H1 (cell line): ENCODE measurements around the gene BROX. TPM values are rescaled to one million over a fixed set of nuclear protein-coding genes. Genes with fewer than 3 reads are reported as not detected.
A peak's percentile ranks its signal among the peaks of the same experiment; 100 is the strongest.

ENCODE experiments used
- CTCF ChIA-PET: fragments of 300-600 bp; sonication (Branson Sonifier 250); formaldehyde crosslinking; loops from one replicate; lab custom pipeline; 2021; ENCODE audit not compliant: partially characterized antibody; lab: Charles Lee
- POLR2A ChIA-PET: fragments of 300-600 bp; sonication (Branson Sonifier 250); formaldehyde crosslinking; loops from one replicate; lab custom pipeline; 2021; ENCODE audit warnings: inconsistent platforms; ENCODE audit not compliant: partially characterized antibody; lab: Charles Lee
- DNase-seq, 2 experiments: peaks; one replicate each; pipeline versions ENCODE4 v3.0.0 to v3.0.0-alpha.2; 2010 to 2022; ENCODE audit warnings: low spot score in 2 of 2, low read depth in 1 of 2, mixed read lengths in 1 of 2
- FAIRE-seq: peaks from 2 replicates; lab custom pipeline; 2011; peaks lifted over from hg19 to GRCh38; lab: Jason Lieb, UNC
- H2AFZ ChIP-seq: 2 replicates; pipeline ENCODE4 v1.8.1; 2012; ENCODE audit warnings: low read length, inconsistent platforms
- H2AK5ac ChIP-seq: 2 replicates; pipeline ENCODE4 v1.6.1; 2013; ENCODE audit warnings: low read depth, low read length
- H2BK120ac ChIP-seq: replicated peaks from 2 replicates; pipeline ENCODE3; 2013; ENCODE audit warnings: low read depth, low read length, inconsistent platforms
- H2BK12ac ChIP-seq: 2 replicates; pipeline ENCODE4 v1.6.1; 2013; ENCODE audit warnings: low read depth, low read length
- H2BK15ac ChIP-seq: 2 replicates; pipeline ENCODE4 v1.6.1; 2013; ENCODE audit warnings: low read length
- H2BK20ac ChIP-seq: 2 replicates; pipeline ENCODE4 v1.6.1; 2013; ENCODE audit warnings: low read length
- H2BK5ac ChIP-seq: 2 replicates; pipeline ENCODE4 v1.6.1; 2013; ENCODE audit warnings: low read depth, low read length
- H3K14ac ChIP-seq: 2 replicates; pipeline ENCODE4 v1.6.1; 2013; ENCODE audit warnings: inconsistent platforms; ENCODE audit not compliant: insufficient read length
- H3K18ac ChIP-seq: 2 replicates; pipeline ENCODE4 v1.6.1; 2013; ENCODE audit warnings: low read length; ENCODE audit errors: extremely low read depth
- H3K23ac ChIP-seq: 2 replicates; pipeline ENCODE4 v1.6.1; 2013; ENCODE audit warnings: inconsistent platforms; ENCODE audit not compliant: insufficient read length
- H3K23me2 ChIP-seq: 2 replicates; pipeline ENCODE4 v1.6.1; 2013; ENCODE audit warnings: low read depth, low read length
- H3K27ac ChIP-seq: 2 replicates; pipeline ENCODE4 v1.6.1; 2011; ENCODE audit warnings: low read depth, low read length, inconsistent platforms
- H3K27me3 ChIP-seq, 4 experiments: replicated peaks in 1 of 4; 1 replicate in 1 of 4; 2 replicates in 3 of 4; pipeline versions ENCODE4 v1.6.1 to v1.8.1; 2011 to 2013; ENCODE audit warnings: low read length in 3 of 4, mild to moderate bottlenecking in 3 of 4, inconsistent platforms in 2 of 4, mixed read lengths in 2 of 4, moderate library complexity in 1 of 4; ENCODE audit not compliant: control insufficient read depth in 3 of 4, insufficient read depth in 3 of 4; ENCODE audit errors: extremely low read depth in 1 of 4
- H3K36me3 ChIP-seq, 4 experiments: 2 replicates each; pipeline versions ENCODE4 v1.6.1 to v1.8.1; 2011 to 2013; ENCODE audit warnings: mild to moderate bottlenecking in 4 of 4, low read length in 3 of 4, moderate library complexity in 2 of 4, control low read depth in 1 of 4, inconsistent platforms in 1 of 4; ENCODE audit not compliant: insufficient read depth in 4 of 4, control insufficient read depth in 2 of 4
- H3K4ac ChIP-seq: replicated peaks from 2 replicates; pipeline ENCODE3; 2013; ENCODE audit warnings: low read length, low read depth, mixed read lengths, inconsistent platforms; ENCODE audit not compliant: insufficient read length
- H3K4me1 ChIP-seq, 4 experiments: replicated peaks in 1 of 4; 1 replicate in 1 of 4; 2 replicates in 3 of 4; pipeline versions ENCODE4 v1.6.1 to v1.8.1; 2011 to 2013; ENCODE audit warnings: low read length in 3 of 4, inconsistent platforms in 2 of 4, mixed read lengths in 1 of 4; ENCODE audit not compliant: insufficient read depth in 4 of 4, control insufficient read depth in 3 of 4
- H3K4me2 ChIP-seq, 2 experiments: 2 replicates each; pipeline versions ENCODE4 v1.6.1 to v1.8.1; 2011 to 2013; ENCODE audit warnings: low read depth in 2 of 2, low read length in 2 of 2, control low read depth in 1 of 2, inconsistent platforms in 1 of 2, mild to moderate bottlenecking in 1 of 2; ENCODE audit not compliant: insufficient read depth in 1 of 2
- H3K4me3 ChIP-seq, 4 experiments: fragments of 200-600, 300-600 bp in 1 of 4; sonication (generic), shearing (Covaris generic), sonication (Bioruptor Twin) in 1 of 4; 2 replicates each; pipeline versions ENCODE4 v1.5.1 to v1.8.1; 2011 to 2016; ENCODE audit warnings: low read length in 4 of 4, low read depth in 3 of 4, control low read depth in 2 of 4, inconsistent platforms in 2 of 4, mild to moderate bottlenecking in 2 of 4, mixed read lengths in 1 of 4, moderate library complexity in 1 of 4; ENCODE audit not compliant: insufficient read depth in 2 of 4; ENCODE audit errors: extremely low read depth in 1 of 4
- H3K56ac ChIP-seq: replicated peaks from 2 replicates; pipeline ENCODE3; 2013; ENCODE audit warnings: low read depth, mild to moderate bottlenecking, mixed read lengths, low read length, inconsistent platforms; ENCODE audit not compliant: insufficient read length
- H3K79me1 ChIP-seq: 2 replicates; pipeline ENCODE4 v1.6.1; 2013; ENCODE audit warnings: low read depth, low read length, control low read depth
- H3K79me2 ChIP-seq, 2 experiments: 2 replicates each; pipeline versions ENCODE4 v1.6.1 to v1.8.1; 2012 to 2013; ENCODE audit warnings: low read length in 2 of 2, mild to moderate bottlenecking in 2 of 2, inconsistent platforms in 1 of 2; ENCODE audit not compliant: insufficient read depth in 2 of 2, control insufficient read depth in 1 of 2
- H3K9ac ChIP-seq, 4 experiments: replicated peaks in 1 of 4; 1 replicate in 1 of 4; 2 replicates in 3 of 4; pipeline versions ENCODE4 v1.6.1 to v1.8.1; 2011 to 2013; ENCODE audit warnings: low read depth in 3 of 4, low read length in 3 of 4, control low read depth in 2 of 4, mild to moderate bottlenecking in 2 of 4, moderate library complexity in 2 of 4, inconsistent platforms in 1 of 4; ENCODE audit errors: extremely low read depth in 1 of 4
- H3K9me3 ChIP-seq, 2 experiments: 2 replicates each; pipeline versions ENCODE4 v1.6.1 to v1.8.1; 2012 to 2013; ENCODE audit warnings: mild to moderate bottlenecking in 2 of 2, moderate library complexity in 2 of 2, control low read depth in 1 of 2, inconsistent platforms in 1 of 2, low read depth in 1 of 2, low read length in 1 of 2, mixed read lengths in 1 of 2; ENCODE audit not compliant: insufficient read depth in 2 of 2
- H4K20me1 ChIP-seq, 2 experiments: replicated peaks in 1 of 2; 2 replicates each; pipeline versions ENCODE3 to v1.8.1; 2011 to 2013; ENCODE audit warnings: inconsistent platforms in 2 of 2, low read length in 2 of 2, mild to moderate bottlenecking in 1 of 2; ENCODE audit not compliant: insufficient read depth in 2 of 2, control insufficient read depth in 1 of 2
- H4K5ac ChIP-seq: 2 replicates; pipeline ENCODE4 v1.6.1; 2013; ENCODE audit warnings: low read length, low read depth, mixed read lengths, inconsistent platforms; ENCODE audit not compliant: insufficient read length
- H4K8ac ChIP-seq: 2 replicates; pipeline ENCODE4 v1.8.0; 2013; ENCODE audit warnings: mild to moderate bottlenecking, moderate library complexity, low read length, inconsistent platforms; ENCODE audit not compliant: insufficient read depth; ENCODE audit errors: extremely low read depth
- H4K91ac ChIP-seq: replicated peaks from 2 replicates; pipeline ENCODE3; 2013; ENCODE audit warnings: low read length, mixed read lengths, inconsistent platforms; ENCODE audit not compliant: insufficient read length
- ATF3 ChIP-seq: IDR thresholded peaks from 2 replicates; pipeline ENCODE4 v1.6.1; 2011; ENCODE audit warnings: low read depth, mild to moderate bottlenecking, low read length; ENCODE audit not compliant: insufficient read depth
- BCL11A ChIP-seq, 2 experiments: IDR thresholded peaks; one replicate each; pipeline ENCODE4 v1.6.1; 2011; ENCODE audit warnings: low read depth in 2 of 2, low read length in 2 of 2, mild to moderate bottlenecking in 2 of 2
- HDAC2 ChIP-seq, 2 experiments: fragments of 300-600 bp in 1 of 2; sonication (generic) in 1 of 2; IDR thresholded peaks; 2 replicates each; pipeline ENCODE4 v1.6.1; 2011 to 2012; ENCODE audit warnings: low read depth in 2 of 2, low read length in 2 of 2, mild to moderate bottlenecking in 2 of 2, moderate library complexity in 2 of 2, borderline replicate concordance in 1 of 2, inconsistent platforms in 1 of 2
- JUN ChIP-seq: IDR thresholded peaks from 2 replicates; pipeline ENCODE4 v1.6.1; 2011; ENCODE audit warnings: low read depth, mild to moderate bottlenecking, improper control_type of control experiment, low read length
- JUND ChIP-seq: IDR thresholded peaks from 2 replicates; pipeline ENCODE4 v1.6.1; 2011; ENCODE audit warnings: mild to moderate bottlenecking, improper control_type of control experiment, low read length
- KDM4A ChIP-seq: IDR thresholded peaks from one replicate; pipeline ENCODE4 v1.7.1; 2012; ENCODE audit warnings: low read depth, mild to moderate bottlenecking, moderate library complexity, low read length, inconsistent platforms; ENCODE audit not compliant: severe bottlenecking
- MAX ChIP-seq: IDR thresholded peaks from 2 replicates; pipeline ENCODE4 v1.6.1; 2012; ENCODE audit warnings: inconsistent platforms
- NANOG ChIP-seq: IDR thresholded peaks from 2 replicates; pipeline ENCODE4 v1.6.1; 2011; ENCODE audit warnings: low read length, low read depth, mild to moderate bottlenecking, inconsistent platforms; ENCODE audit not compliant: insufficient read depth, poor library complexity, severe bottlenecking
- PHF8 ChIP-seq: fragments of 200-600 bp; sonication (generic); conservative IDR thresholded peaks from 2 replicates; pipeline ENCODE4 v1.7.1; 2012; ENCODE audit warnings: low read depth, mild to moderate bottlenecking, inconsistent platforms, low read length, moderate library complexity
- TAF7 ChIP-seq: optimal IDR thresholded peaks from 2 replicates; pipeline ENCODE3; 2011; ENCODE audit warnings: low read depth, mild to moderate bottlenecking, inconsistent platforms, low read length, moderate library complexity, borderline replicate concordance
- TEAD4 ChIP-seq: IDR thresholded peaks from 2 replicates; pipeline ENCODE4 v1.6.1; 2012; ENCODE audit warnings: low read depth, low read length, inconsistent platforms, mixed read lengths
- YY1 ChIP-seq: IDR thresholded peaks from 2 replicates; pipeline ENCODE4 v1.6.1; 2011; ENCODE audit warnings: low read depth, mild to moderate bottlenecking, low read length
- WGBS, 2 experiments: shearing (Covaris generic) in 1 of 2; methylation state at CpG; one replicate each; pipeline versions ENCODE4 v1.1.6 to v1.1.7; 2013 to 2015; ENCODE audit warnings: low lambda C conversion rate in 2 of 2, mixed read lengths in 2 of 2, inconsistent platforms in 1 of 2, low coverage in 1 of 2, missing lambda C conversion rate in 1 of 2; ENCODE audit not compliant: insufficient replicate concordance in 2 of 2, insufficient coverage in 1 of 2, insufficient read length in 1 of 2; ENCODE audit errors: extremely low coverage in 1 of 2, missing lambda C conversion rate in 1 of 2; 5-methylcytosine and 5-hydroxymethylcytosine counted together
- polyA plus RNA-seq, 7 experiments: library from polyadenylated mRNA; depleted of rRNA in 3 of 7; stranded (reverse) in 5 of 7; unstranded in 2 of 7; fragments of >200 nt in 5 of 7; fragments of 200-250 nt in 2 of 7; gene quantifications; 1 replicate in 5 of 7; 2 replicates in 1 of 7; 4 replicates in 1 of 7; pipeline versions ENCODE4 v1.2.1 to v1.2.3, GENCODE V29; 2011 to 2013; ENCODE audit warnings: missing spikeins in 2 of 7, mixed read lengths in 2 of 7
- total RNA-seq: library from RNA; stranded (reverse); fragmentation: NEBNext Ultra II Directional; extraction: Animal tissue kit (Norgen Biotek cat#: 25700); gene quantifications from 2 replicates; pipeline ENCODE4 v1.2.1, GENCODE V29; 2021

The BROX gene
- total and polyA plus RNA-seq, 2 of the 8 experiments (the other 6 are each of a cell fraction or from before 2014, with no cell fraction given), result 3.8 to 26.7 TPM

GRCh38 chr1:222736470-222736869 is 24.1 kb downstream of the BROX start:
- H3K27me3 ChIP-seq, result no peaks in the 10 kb centered on the region
- POLR2A ChIA-PET, result interaction anchor here (0.6 to 1.6 kb wide), 4 partner anchors 13 to 397 kb away, joined by 3 to 5 read pairs (median 4); no protein-coding TSS in a partner anchor
- CTCF ChIA-PET, result interaction anchor here (0.8 to 2.0 kb wide), 6 partner anchors 12 to 396 kb away, joined by 3 to 7 read pairs (median 6); no protein-coding TSS in a partner anchor
- H3K27ac ChIP-seq, result no peak overlapping the region
- FAIRE-seq (peak; percentile 97), DNase-seq (peak; percentile 41 to 57)
- no peaks in the 10 kb centered on the region for H4K20me1 ChIP-seq
- peak overlapping the region; percentile 33; the same call in 1 of the 2 replicates for H3K18ac ChIP-seq
- WGBS, 2 experiments, result 13% methylated on average over 5 of the region's 5 CpGs; no CpG with 5 or more reads in 1 of the 2 experiments
- no peaks in the 10 kb centered on the region for H3K23me2 ChIP-seq
- no peak overlapping the region for H3K14ac ChIP-seq
- no peak overlapping the region for H3K23ac ChIP-seq
- H3K56ac ChIP-seq, result no peak overlapping the region
- no peaks in the 10 kb centered on the region for H3K79me2 ChIP-seq
- no peaks in the 10 kb centered on the region for H3K79me1 ChIP-seq
- no peak overlapping the region for H2BK20ac ChIP-seq
- no peak overlapping the region for H2BK5ac ChIP-seq
- H3K4me2 ChIP-seq, result peak overlapping the region; percentile 36 to 47
- H3K9ac ChIP-seq, result no peak overlapping the region
- H2BK12ac ChIP-seq, result no peak overlapping the region
- peaks cover 0 to 26% (median 11%) of the 10 kb centered on the region in 4 experiments; a peak in 5 of 8 replicates for H3K36me3 ChIP-seq
- no peak overlapping the region for H2AFZ ChIP-seq
- no peak overlapping the region for H4K91ac ChIP-seq
- no peaks in the 10 kb centered on the region for H3K9me3 ChIP-seq
- H2BK120ac ChIP-seq, result no peak overlapping the region
- peak overlapping the region; percentile 41 for H4K5ac ChIP-seq
- H3K4ac ChIP-seq, result no peak overlapping the region
- no peak overlapping the region for H4K8ac ChIP-seq
- H3K4me3 ChIP-seq, result peak overlapping the region in 1 of 4 experiments; percentile 18; a peak in 1 of 8 replicates
- peaks cover 6 to 14% (median 11%) of the 10 kb centered on the region in 4 experiments; a peak in 6 of 7 replicates for H3K4me1 ChIP-seq
- no peak overlapping the region for H2BK15ac ChIP-seq
- H2AK5ac ChIP-seq, result no peak overlapping the region
- TF ChIP-seq TEAD4 (peak; percentile 76), HDAC2 (IDR thresholded peaks at IDR 0.05; ENCODE audit: borderline replicate concordance in 1 of 2, low read depth in 2 of 2, low read length in 2 of 2) (peak; percentile 71 to 74; a peak in 1 of 4 replicates), TAF7 (no peak), KDM4A (no peak), JUND (no peak), BCL11A (IDR thresholded peaks at IDR 0.05; ENCODE audit: low read depth in 2 of 2, low read length in 2 of 2) (no peak), MAX (0 out of 2 replicates have a peak, but pooled peaks have one; percentile 36), PHF8 (no peak), JUN (no peak), NANOG (no peak), ATF3 (no peak), YY1 (no peak)
